GM10266 (cell line): ENCODE data around the gene CGNL1.

ENCODE experiments used
- DNase-seq: peaks from one replicate; pipeline ENCODE4 v3.0.0; 2012; ENCODE audit errors: extremely low spot score
- TF ChIP-seq, protein P1 (sequence below): IDR thresholded peaks from 2 replicates; pipeline ENCODE4 v1.5.1; 2012; ENCODE audit warnings: mild to moderate bottlenecking, low read depth; ENCODE audit not compliant: control insufficient read depth, insufficient read depth; ENCODE audit errors: missing control alignments

Gene CGNL1

GRCh38 chr15:57477736-57478522, 101.6 kb downstream of the CGNL1 start:
- no peak for DNase-seq
- TF ChIP-seq, protein P1, sequence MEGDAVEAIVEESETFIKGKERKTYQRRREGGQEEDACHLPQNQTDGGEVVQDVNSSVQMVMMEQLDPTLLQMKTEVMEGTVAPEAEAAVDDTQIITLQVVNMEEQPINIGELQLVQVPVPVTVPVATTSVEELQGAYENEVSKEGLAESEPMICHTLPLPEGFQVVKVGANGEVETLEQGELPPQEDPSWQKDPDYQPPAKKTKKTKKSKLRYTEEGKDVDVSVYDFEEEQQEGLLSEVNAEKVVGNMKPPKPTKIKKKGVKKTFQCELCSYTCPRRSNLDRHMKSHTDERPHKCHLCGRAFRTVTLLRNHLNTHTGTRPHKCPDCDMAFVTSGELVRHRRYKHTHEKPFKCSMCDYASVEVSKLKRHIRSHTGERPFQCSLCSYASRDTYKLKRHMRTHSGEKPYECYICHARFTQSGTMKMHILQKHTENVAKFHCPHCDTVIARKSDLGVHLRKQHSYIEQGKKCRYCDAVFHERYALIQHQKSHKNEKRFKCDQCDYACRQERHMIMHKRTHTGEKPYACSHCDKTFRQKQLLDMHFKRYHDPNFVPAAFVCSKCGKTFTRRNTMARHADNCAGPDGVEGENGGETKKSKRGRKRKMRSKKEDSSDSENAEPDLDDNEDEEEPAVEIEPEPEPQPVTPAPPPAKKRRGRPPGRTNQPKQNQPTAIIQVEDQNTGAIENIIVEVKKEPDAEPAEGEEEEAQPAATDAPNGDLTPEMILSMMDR = no peak

DNA sequence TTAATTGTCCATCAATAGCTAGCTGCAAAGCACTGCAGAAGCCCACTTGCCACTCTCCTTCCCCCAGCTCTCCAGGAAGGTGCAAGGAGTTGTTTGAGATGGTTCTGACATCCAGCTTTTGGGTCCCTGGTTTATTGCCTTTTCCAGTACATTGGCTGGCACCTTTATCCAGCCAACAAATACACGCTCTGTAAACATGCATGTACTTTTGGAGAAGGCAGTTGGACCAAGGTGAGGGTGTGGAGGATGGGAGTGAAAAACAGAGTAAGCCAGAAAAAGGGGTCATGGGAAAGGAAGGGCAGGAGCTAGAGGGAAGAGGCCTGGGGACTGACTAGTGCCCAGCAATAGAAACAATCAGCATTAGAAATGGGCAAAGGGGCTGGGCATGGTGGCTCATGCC, 102.7 kb downstream of the CGNL1 start:
- DNase-seq = no peak
- TF ChIP-seq, protein P1 = no peak

DNA sequence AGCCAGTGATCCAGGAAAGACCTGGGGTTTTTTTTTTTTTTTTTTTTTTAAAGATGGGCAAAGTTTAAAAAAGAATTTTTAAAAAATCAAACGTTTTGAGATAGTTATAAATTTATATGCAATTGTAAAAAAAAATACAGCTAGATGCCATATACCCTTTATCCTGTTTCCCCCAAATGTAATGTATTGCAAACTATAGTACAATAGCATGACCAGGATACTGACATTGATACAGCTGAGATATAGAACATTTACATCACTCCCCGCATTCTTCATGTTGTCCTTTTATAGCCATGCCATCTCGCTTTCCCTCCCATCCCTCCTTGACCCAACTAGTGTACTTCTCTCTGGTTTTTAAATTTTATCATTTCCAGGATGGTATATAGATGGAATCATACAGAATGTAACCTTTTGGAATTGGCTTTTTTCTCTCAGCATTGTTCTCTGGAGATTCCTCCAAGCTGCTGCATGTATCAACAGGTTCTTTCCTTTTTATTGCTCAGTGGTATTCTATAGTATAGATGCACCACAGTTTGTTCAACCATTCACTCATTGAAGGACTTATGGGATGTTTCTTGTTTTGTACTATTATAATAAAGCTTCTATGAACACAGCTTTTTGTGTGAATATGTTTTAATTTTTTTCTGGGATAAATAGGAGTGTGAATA, 104.9 kb downstream of the CGNL1 start:
- no peak for DNase-seq
- TF ChIP-seq, protein P1 = no peak

- TF ChIP-seq, protein P1 = no peak
- DNase-seq = no peak
Observed at GRCh38 chr15:57485869-57486268, 109.6 kb downstream of the CGNL1 start.

- TF ChIP-seq, protein P1 = no peak
- DNase-seq = no peak
Observed at GRCh38 chr15:57486833-57487232, 110.5 kb downstream of the CGNL1 start.

DNA sequence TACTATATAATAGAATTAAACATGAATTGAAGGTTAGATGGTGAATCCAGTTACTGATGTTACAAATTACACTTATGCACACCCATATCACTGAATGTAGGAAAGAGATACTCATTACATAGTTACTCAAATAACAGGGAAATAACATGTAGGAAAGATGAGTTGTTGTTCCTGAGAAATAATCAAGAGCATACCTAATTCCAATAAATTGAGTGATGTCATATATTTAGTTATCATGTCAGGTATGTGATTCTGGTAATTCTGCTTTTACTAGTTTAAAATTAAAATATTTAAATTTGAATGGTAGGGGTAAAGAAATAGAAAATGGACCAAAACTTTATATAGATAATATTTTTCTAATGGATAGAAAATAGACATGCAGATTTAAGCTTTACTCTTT, 112.8 kb downstream of the CGNL1 start:
- TF ChIP-seq, protein P1 = no peak

GRCh38 chr15:57493351-57493750, 117.0 kb downstream of the CGNL1 start:
- TF ChIP-seq, protein P1 = no peak
- no peak for DNase-seq

More for the DNA sequence above, 112.8 kb downstream of the CGNL1 start:
- DNase-seq = no peak
